Smooth muscle cell (in vitro differentiated cells): ENCODE data around the gene ASPRV1. TPM values are rescaled to one million over a fixed set of nuclear protein-coding genes. Genes with fewer than 3 reads are reported as not detected.

Experiments used
- DNase-seq: peaks from one replicate; lab custom pipeline; 2025; ENCODE audit not compliant: unreplicated experiment; lab: John Stamatoyannopoulos, UW
- H2AFZ ChIP-seq: fragments of 200-600 bp; sonication (generic); 2 replicates; pipeline ENCODE4 v1.6.0; 2016; ENCODE audit warnings: antibody characterized with exemption, low read depth, mild to moderate bottlenecking
- H3F3A ChIP-seq: fragments of 200-600 bp; sonication (generic); 2 replicates; pipeline ENCODE4 v1.6.0; 2017; ENCODE audit warnings: antibody characterized with exemption, low read depth
- H3K27ac ChIP-seq: fragments of 200-600 bp; sonication (generic); 2 replicates; pipeline ENCODE4 v1.5.1; 2016; ENCODE audit warnings: low read depth, mild to moderate bottlenecking
- H3K27me3 ChIP-seq: fragments of 200-600 bp; sonication (generic); 2 replicates; pipeline ENCODE4 v1.6.1; 2016; ENCODE audit warnings: low read depth, mild to moderate bottlenecking
- H3K36me3 ChIP-seq: fragments of 200-600 bp; sonication (generic); 2 replicates; pipeline ENCODE4 v1.5.1; 2016; ENCODE audit warnings: low read depth
- H3K4me1 ChIP-seq: fragments of 200-600 bp; sonication (generic); 2 replicates; pipeline ENCODE4 v1.5.1; 2016; ENCODE audit warnings: low read depth
- H3K4me2 ChIP-seq: fragments of 200-600 bp; sonication (generic); 2 replicates; pipeline ENCODE4 v1.6.0; 2016; ENCODE audit warnings: mild to moderate bottlenecking
- H3K4me3 ChIP-seq: fragments of 200-600 bp; sonication (generic); 2 replicates; pipeline ENCODE4 v1.5.1; 2016; ENCODE audit warnings: mild to moderate bottlenecking
- H3K79me2 ChIP-seq: fragments of 200-600 bp; sonication (generic); 2 replicates; pipeline ENCODE4 v1.6.0; 2016; ENCODE audit warnings: low read depth, mild to moderate bottlenecking
- H3K9ac ChIP-seq: fragments of 200-600 bp; sonication (generic); 2 replicates; pipeline ENCODE4 v1.6.0; 2016; ENCODE audit warnings: low read depth
- H3K9me3 ChIP-seq: fragments of 200-600 bp; sonication (generic); replicated peaks from 2 replicates; pipeline ENCODE4 v1.5.1; 2016; ENCODE audit warnings: low read depth
- H4K20me1 ChIP-seq: fragments of 200-600 bp; sonication (generic); 2 replicates; pipeline ENCODE4 v1.6.0; 2016; ENCODE audit warnings: low read depth
- WGBS: methylation state at CpG from one replicate; pipeline ENCODE4 v1.1.7; 2016; ENCODE audit warnings: low lambda C conversion rate; 5-methylcytosine and 5-hydroxymethylcytosine counted together
- polyA plus RNA-seq: library from polyadenylated mRNA; unstranded; fragments of >200 nt; fragmentation: Nextera tagmentation; extraction: Ambion mirVana; gene quantifications from 2 replicates; pipeline ENCODE4 v1.2.1, GENCODE V29; 2016
- total RNA-seq: library from RNA; depleted of rRNA; stranded (reverse); fragments of >200 nt; gene quantifications from 2 replicates; pipeline ENCODE4 v1.2.3, GENCODE V29; 2014
- TF ChIP-seq, protein P1 (sequence below): fragments of 200-600 bp; sonication (generic); IDR thresholded peaks from 2 replicates; pipeline ENCODE4 v1.5.1; 2017; ENCODE audit warnings: borderline replicate concordance, mild to moderate bottlenecking, antibody characterized with exemption; ENCODE audit not compliant: insufficient read depth, poor library complexity, severe bottlenecking

The ASPRV1 gene
- total and polyA plus RNA-seq, 2 experiments from 2014 or later, result 1.6 to 4.4 TPM

DNA sequence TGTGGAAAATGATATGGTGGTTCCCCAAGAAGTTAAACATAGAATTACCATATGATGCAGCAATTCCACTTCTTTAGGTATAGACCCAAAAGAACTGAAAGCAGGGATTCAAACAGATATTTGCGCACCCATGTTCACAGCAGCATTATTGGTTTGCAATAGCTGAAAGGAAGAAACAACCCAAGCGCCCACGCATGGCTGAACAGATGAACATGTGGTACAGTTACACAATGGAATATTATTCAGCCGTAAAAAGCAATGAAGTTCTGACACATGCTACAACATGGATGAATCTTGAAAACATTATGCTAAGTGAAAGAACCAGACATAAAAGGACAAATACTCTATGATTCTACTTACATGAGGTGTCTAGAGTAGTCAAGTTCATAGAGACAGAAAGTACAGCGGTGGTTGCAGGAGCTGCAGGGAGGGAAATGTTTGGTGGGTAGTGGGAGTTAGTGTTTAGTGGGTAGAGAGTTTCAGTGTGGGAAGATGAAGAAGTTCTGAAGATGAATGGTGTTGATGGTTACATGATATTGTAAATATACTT lies 26.7 kb upstream of the ASPRV1 start:
- Histone ChIP-seq H3K4me3 (no peak overlapping the region), H3K27me3 (no peaks in the 10 kb centered on the region), H3K36me3 (no peaks in the 10 kb centered on the region), H3K79me2 (no peaks in the 10 kb centered on the region), H3K9ac (no peak overlapping the region), H3K4me1 (no peaks in the 10 kb centered on the region), H3K4me2 (no peak overlapping the region), H2AFZ (no peak overlapping the region), H4K20me1 (no peaks in the 10 kb centered on the region), H3K27ac (no peak overlapping the region), H3K9me3 (no peaks in the 10 kb centered on the region), H3F3A (no peaks in the 10 kb centered on the region)
- WGBS, result 98% methylated on average over 5 of the region's 5 CpGs
- no peak for DNase-seq
- TF ChIP-seq, protein P1, sequence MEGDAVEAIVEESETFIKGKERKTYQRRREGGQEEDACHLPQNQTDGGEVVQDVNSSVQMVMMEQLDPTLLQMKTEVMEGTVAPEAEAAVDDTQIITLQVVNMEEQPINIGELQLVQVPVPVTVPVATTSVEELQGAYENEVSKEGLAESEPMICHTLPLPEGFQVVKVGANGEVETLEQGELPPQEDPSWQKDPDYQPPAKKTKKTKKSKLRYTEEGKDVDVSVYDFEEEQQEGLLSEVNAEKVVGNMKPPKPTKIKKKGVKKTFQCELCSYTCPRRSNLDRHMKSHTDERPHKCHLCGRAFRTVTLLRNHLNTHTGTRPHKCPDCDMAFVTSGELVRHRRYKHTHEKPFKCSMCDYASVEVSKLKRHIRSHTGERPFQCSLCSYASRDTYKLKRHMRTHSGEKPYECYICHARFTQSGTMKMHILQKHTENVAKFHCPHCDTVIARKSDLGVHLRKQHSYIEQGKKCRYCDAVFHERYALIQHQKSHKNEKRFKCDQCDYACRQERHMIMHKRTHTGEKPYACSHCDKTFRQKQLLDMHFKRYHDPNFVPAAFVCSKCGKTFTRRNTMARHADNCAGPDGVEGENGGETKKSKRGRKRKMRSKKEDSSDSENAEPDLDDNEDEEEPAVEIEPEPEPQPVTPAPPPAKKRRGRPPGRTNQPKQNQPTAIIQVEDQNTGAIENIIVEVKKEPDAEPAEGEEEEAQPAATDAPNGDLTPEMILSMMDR, result no peak

DNA sequence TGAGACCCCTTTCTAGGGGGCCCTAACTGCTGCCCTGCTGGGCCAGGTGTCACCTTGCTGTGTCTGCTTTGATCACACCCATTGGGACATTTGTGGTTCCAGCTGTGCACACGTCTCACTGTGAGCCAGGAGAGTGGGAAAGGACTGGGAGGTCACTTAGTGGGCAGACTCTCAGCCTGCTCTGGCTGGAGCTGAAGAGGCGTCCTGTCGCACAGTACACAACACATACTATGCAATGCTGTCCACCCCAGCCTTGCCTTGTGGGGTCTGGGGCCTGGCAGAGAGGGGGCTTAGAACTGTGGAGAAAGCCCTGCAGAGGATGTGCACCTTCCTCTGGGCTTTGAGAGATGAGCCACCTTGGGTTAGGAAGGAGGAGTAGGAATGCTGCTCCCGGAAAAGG lies 25.3 kb upstream of the ASPRV1 start:
- Histone ChIP-seq H3K4me1 (no peaks in the 10 kb centered on the region), H3K4me3 (no peak overlapping the region), H2AFZ (no peak overlapping the region), H3K4me2 (no peak overlapping the region), H3F3A (no peaks in the 10 kb centered on the region), H3K9me3 (no peaks in the 10 kb centered on the region), H3K9ac (no peak overlapping the region), H3K27ac (no peak overlapping the region), H3K27me3 (no peaks in the 10 kb centered on the region), H4K20me1 (no peaks in the 10 kb centered on the region), H3K79me2 (no peaks in the 10 kb centered on the region), H3K36me3 (no peaks in the 10 kb centered on the region)
- 91% methylated on average over 4 of the region's 4 CpGs for WGBS
- DNase-seq, result no peak
- TF ChIP-seq, protein P1, result no peak

DNA sequence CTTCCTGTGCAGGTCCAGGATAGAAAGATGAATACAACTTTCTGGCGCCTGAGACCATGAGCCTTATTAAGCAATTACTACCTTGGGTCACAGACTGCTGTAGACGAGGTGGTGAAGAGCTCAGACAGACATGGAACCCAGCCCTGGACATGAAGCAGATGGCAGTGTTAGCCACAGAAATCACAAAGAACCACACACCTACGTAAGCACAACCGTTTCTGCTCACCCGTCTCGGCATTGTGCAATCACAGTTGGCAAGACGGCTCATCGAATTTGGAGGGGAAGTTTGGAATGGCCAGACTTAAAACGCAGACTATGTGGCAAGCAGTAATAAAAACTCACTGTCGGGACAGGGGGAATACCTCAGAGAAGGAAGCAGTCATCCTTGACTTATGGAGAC lies 24.3 kb upstream of the ASPRV1 start:
- no peaks in the 10 kb centered on the region for H3K36me3 ChIP-seq
- no peak overlapping the region for H3K4me3 ChIP-seq
- H3K4me2 ChIP-seq, result no peak overlapping the region
- no peak overlapping the region for H3K9ac ChIP-seq
- H3K27me3 ChIP-seq, result no peaks in the 10 kb centered on the region
- no peak overlapping the region for H2AFZ ChIP-seq
- H3K9me3 ChIP-seq, result no peaks in the 10 kb centered on the region
- no peaks in the 10 kb centered on the region for H3F3A ChIP-seq
- no peaks in the 10 kb centered on the region for H3K4me1 ChIP-seq
- no peak for DNase-seq
- no peak overlapping the region for H3K27ac ChIP-seq
- 92% methylated on average over 10 of the region's 10 CpGs for WGBS
- H4K20me1 ChIP-seq, result no peaks in the 10 kb centered on the region
- no peaks in the 10 kb centered on the region for H3K79me2 ChIP-seq
- TF ChIP-seq, protein P1, result no peak

DNA sequence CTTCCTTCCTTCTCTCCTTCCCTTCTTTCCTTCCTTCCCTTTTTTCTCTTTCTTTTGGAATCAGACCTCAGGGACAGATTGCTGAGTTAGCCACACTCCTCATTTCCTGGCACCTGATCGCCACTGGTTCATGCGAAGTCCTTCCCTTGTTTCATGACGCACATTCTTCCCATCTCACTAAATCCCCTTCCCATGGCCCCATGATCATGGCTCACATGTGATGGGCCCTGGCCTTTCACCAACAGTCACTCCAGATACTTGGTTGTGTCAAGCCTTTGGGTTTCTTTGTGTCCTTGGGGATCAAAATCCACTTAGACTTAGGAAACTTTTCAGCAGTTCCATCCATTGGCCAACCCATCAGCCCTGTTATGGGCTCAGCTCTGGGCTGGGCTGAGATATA lies 23.8 kb upstream of the ASPRV1 start:
- H3K36me3 ChIP-seq, result no peaks in the 10 kb centered on the region
- WGBS, result 93% methylated on average over 3 of the region's 3 CpGs
- H3K27me3 ChIP-seq, result no peaks in the 10 kb centered on the region
- no peak overlapping the region for H3K27ac ChIP-seq
- H3K4me3 ChIP-seq, result no peak overlapping the region
- no peak overlapping the region for H3K4me2 ChIP-seq
- no peak overlapping the region for H2AFZ ChIP-seq
- H3F3A ChIP-seq, result no peaks in the 10 kb centered on the region
- TF ChIP-seq, protein P1, result no peak
- H3K9ac ChIP-seq, result no peak overlapping the region
- H3K79me2 ChIP-seq, result no peaks in the 10 kb centered on the region
- H4K20me1 ChIP-seq, result no peaks in the 10 kb centered on the region
- H3K4me1 ChIP-seq, result no peaks in the 10 kb centered on the region
- H3K9me3 ChIP-seq, result no peaks in the 10 kb centered on the region
- no peak for DNase-seq
